Activated CD4-positive, alpha-beta memory T cell treated with anti-CD3 and anti-CD28 coated beads for 36 hours (primary cell): ENCODE data around the gene LRRC56. TPM values are rescaled to one million over a fixed set of nuclear protein-coding genes. Genes with fewer than 3 reads are reported as not detected.

ENCODE experiments used
- CTCF ChIA-PET: fragments of 350-600 bp; sonication (Branson Sonifier 250); formaldehyde crosslinking; loops from one replicate; lab custom pipeline; 2021; ENCODE audit warnings: antibody characterized with exemption, inconsistent platforms; lab: Charles Lee
- POLR2A ChIA-PET: fragments of 350-600 bp; sonication (Branson Sonifier 250); formaldehyde crosslinking; loops from one replicate; lab custom pipeline; 2021; ENCODE audit warnings: antibody characterized with exemption; lab: Charles Lee
- DNase-seq: peaks from one replicate; pipeline ENCODE4 v3.0.0-alpha.2; 2020
- H3K27ac Mint-ChIP-seq: one replicate; pipeline ENCODE4 v1.8.0; 2021; ENCODE audit warnings: mixed read lengths
- H3K27me3 Mint-ChIP-seq: one replicate; pipeline ENCODE4 v1.8.0; 2021; ENCODE audit warnings: mixed read lengths
- H3K36me3 Mint-ChIP-seq: one replicate; pipeline ENCODE4 v1.8.0; 2021; ENCODE audit warnings: mixed read lengths
- H3K4me1 Mint-ChIP-seq: one replicate; pipeline ENCODE4 v1.8.0; 2021; ENCODE audit warnings: low read depth, mixed read lengths
- H3K4me3 Mint-ChIP-seq: one replicate; pipeline ENCODE4 v1.8.0; 2021; ENCODE audit warnings: mild to moderate bottlenecking, mixed read lengths
- H3K9me3 Mint-ChIP-seq: one replicate; pipeline ENCODE4 v1.8.0; 2021; ENCODE audit warnings: mixed read lengths
- intact Hi-C: fragments of 100-400 bp; cut with micrococcal nuclease; formaldehyde crosslinking; loops from one replicate; pipeline ENCODE4 v1.15.1; 2023
- total RNA-seq, 2 experiments: library from RNA; stranded (reverse); gene quantifications; one replicate each; pipeline ENCODE4 v1.2.3, GENCODE V29; 2021

LRRC56 gene
- total RNA-seq, 2 experiments from 2014 or later = 1.3 to 1.6 TPM

GRCh38 chr11:587546-587945, 50.2 kb downstream of the LRRC56 start:
- H3K27me3 Mint-ChIP-seq = no peaks in the 10 kb centered on the region
- intact Hi-C loops = no loop called here
- peak overlapping the region; percentile 97 for H3K27ac Mint-ChIP-seq
- ChIA-PET POLR2A (interaction anchor here (0.8 to 2.0 kb wide), 4 partner anchors 12 to 138 kb away, joined by 3 to 6 read pairs (median 3); partner anchors contain the start of gene HRAS), CTCF (interaction anchor here (0.9 to 1.2 kb wide), 3 partner anchors 30 to 108 kb away, joined by 4 to 6 read pairs (median 5); partner anchors contain the start of genes DEAF1 and TMEM80)
- H3K4me1 Mint-ChIP-seq = peaks cover 18% of the 10 kb centered on the region
- peaks cover 34% of the 10 kb centered on the region for H3K36me3 Mint-ChIP-seq
- no peak for DNase-seq
- H3K9me3 Mint-ChIP-seq = no peaks in the 10 kb centered on the region
- peak overlapping the region; percentile 58 for H3K4me3 Mint-ChIP-seq

- DNase-seq = peak; percentile 84
- POLR2A ChIA-PET = interaction anchor here (0.8 to 2.0 kb wide), 4 partner anchors 12 to 138 kb away, joined by 3 to 6 read pairs (median 3); partner anchors contain the start of gene HRAS
- Mint-ChIP-seq H3K27me3 (no peaks in the 10 kb centered on the region), H3K27ac (peak overlapping the region; percentile 97), H3K4me3 (peak overlapping the region; percentile 58), H3K4me1 (peaks cover 18% of the 10 kb centered on the region), H3K9me3 (no peaks in the 10 kb centered on the region), H3K36me3 (peaks cover 35% of the 10 kb centered on the region)
- intact Hi-C loops = no loop called here
- CTCF ChIA-PET = interaction anchor here (0.6 to 1.2 kb wide), 4 partner anchors 31 to 107 kb away, joined by 3 to 6 read pairs (median 4); partner anchors contain the start of genes DEAF1 and TMEM80
These were observed 50.7 kb downstream of the LRRC56 start for GRCh38 chr11:587978-588380.

- Mint-ChIP-seq H3K4me1 (peaks cover 18% of the 10 kb centered on the region), H3K27ac (no peak overlapping the region)
- intact Hi-C loops = no loop called here
These were observed 52.5 kb downstream of the LRRC56 start for GRCh38 chr11:589798-590197.

GRCh38 chr11:590997-591396, 53.7 kb downstream of the LRRC56 start:
- POLR2A ChIA-PET = no interaction called here
- no peak overlapping the region for H3K4me3 Mint-ChIP-seq
- H3K27ac Mint-ChIP-seq = no peak overlapping the region
- intact Hi-C loops = no loop called here
- no peaks in the 10 kb centered on the region for H3K9me3 Mint-ChIP-seq
- CTCF ChIA-PET = no interaction called here
- H3K27me3 Mint-ChIP-seq = no peaks in the 10 kb centered on the region
- DNase-seq = no peak
- H3K36me3 Mint-ChIP-seq = peaks cover 45% of the 10 kb centered on the region
- H3K4me1 Mint-ChIP-seq = peaks cover 20% of the 10 kb centered on the region

More at GRCh38 chr11:589798-590197, 52.5 kb downstream of the LRRC56 start:
- Mint-ChIP-seq H3K27me3 (no peaks in the 10 kb centered on the region), H3K36me3 (peaks cover 44% of the 10 kb centered on the region), H3K9me3 (no peaks in the 10 kb centered on the region), H3K4me3 (no peak overlapping the region)
- ChIA-PET CTCF (no interaction called here), POLR2A (no interaction called here)
- DNase-seq = no peak

GRCh38 chr11:592501-592900, 55.2 kb downstream of the LRRC56 start:
- intact Hi-C loops = no loop called here
- no peak for DNase-seq
- Mint-ChIP-seq H3K27ac (no peak overlapping the region), H3K27me3 (no peaks in the 10 kb centered on the region), H3K36me3 (peaks cover 48% of the 10 kb centered on the region), H3K9me3 (no peaks in the 10 kb centered on the region), H3K4me1 (peaks cover 19% of the 10 kb centered on the region), H3K4me3 (no peak overlapping the region)
- ChIA-PET CTCF (no interaction called here), POLR2A (no interaction called here)

GRCh38 chr11:592918-593317, 55.6 kb downstream of the LRRC56 start:
- H3K4me1 Mint-ChIP-seq = peaks cover 15% of the 10 kb centered on the region
- ChIA-PET POLR2A (no interaction called here), CTCF (no interaction called here)
- no peaks in the 10 kb centered on the region for H3K9me3 Mint-ChIP-seq
- H3K4me3 Mint-ChIP-seq = no peak overlapping the region
- no peak for DNase-seq
- H3K36me3 Mint-ChIP-seq = peaks cover 47% of the 10 kb centered on the region
- intact Hi-C loops = no loop called here
- H3K27me3 Mint-ChIP-seq = no peaks in the 10 kb centered on the region
- H3K27ac Mint-ChIP-seq = no peak overlapping the region

GRCh38 chr11:593347-593746, 56.0 kb downstream of the LRRC56 start:
- Mint-ChIP-seq H3K27me3 (no peaks in the 10 kb centered on the region), H3K9me3 (no peaks in the 10 kb centered on the region), H3K4me3 (no peak overlapping the region), H3K4me1 (peaks cover 10% of the 10 kb centered on the region), H3K36me3 (peaks cover 46% of the 10 kb centered on the region), H3K27ac (no peak overlapping the region)
- CTCF ChIA-PET = no interaction called here
- DNase-seq = no peak
- intact Hi-C loops = no loop called here
- POLR2A ChIA-PET = no interaction called here

- ChIA-PET POLR2A (no interaction called here), CTCF (no interaction called here)
- no peaks in the 10 kb centered on the region for H3K9me3 Mint-ChIP-seq
- H3K27me3 Mint-ChIP-seq = no peaks in the 10 kb centered on the region
- H3K4me3 Mint-ChIP-seq = no peak overlapping the region
- no peak for DNase-seq
- intact Hi-C loops = no loop called here
- no peak overlapping the region for H3K27ac Mint-ChIP-seq
- H3K36me3 Mint-ChIP-seq = peaks cover 41% of the 10 kb centered on the region
- H3K4me1 Mint-ChIP-seq = peaks cover 8% of the 10 kb centered on the region
These were observed 58.1 kb downstream of the LRRC56 start for GRCh38 chr11:595400-595799.

- Mint-ChIP-seq H3K36me3 (peaks cover 39% of the 10 kb centered on the region), H3K27me3 (no peaks in the 10 kb centered on the region), H3K27ac (peak overlapping the region; percentile 38), H3K4me1 (peaks cover 8% of the 10 kb centered on the region), H3K9me3 (no peaks in the 10 kb centered on the region), H3K4me3 (no peak overlapping the region)
- DNase-seq = peak; percentile 45
- intact Hi-C loops = no loop called here
- POLR2A ChIA-PET = interaction anchor here (0.6 kb wide), 1 partner anchor 145 kb away, joined by 3 read pairs; no protein-coding TSS in a partner anchor
- CTCF ChIA-PET = no interaction called here
These were observed 59.0 kb downstream of the LRRC56 start for GRCh38 chr11:596374-596773.

- intact Hi-C loops = no loop called here
- H3K27ac Mint-ChIP-seq = no peak overlapping the region
- ChIA-PET POLR2A (no interaction called here), CTCF (no interaction called here)
- H3K27me3 Mint-ChIP-seq = no peaks in the 10 kb centered on the region
- H3K4me1 Mint-ChIP-seq = peaks cover 8% of the 10 kb centered on the region
- H3K4me3 Mint-ChIP-seq = no peak overlapping the region
- no peak for DNase-seq
- peaks cover 45% of the 10 kb centered on the region for H3K36me3 Mint-ChIP-seq
- no peaks in the 10 kb centered on the region for H3K9me3 Mint-ChIP-seq
These were observed 59.9 kb downstream of the LRRC56 start for GRCh38 chr11:597166-597725.

GRCh38 chr11:598005-598680, 60.8 kb downstream of the LRRC56 start:
- ChIA-PET CTCF (no interaction called here), POLR2A (no interaction called here)
- Mint-ChIP-seq H3K27ac (no peak overlapping the region), H3K4me1 (peaks cover 8% of the 10 kb centered on the region), H3K4me3 (no peak overlapping the region), H3K9me3 (no peaks in the 10 kb centered on the region), H3K27me3 (no peaks in the 10 kb centered on the region), H3K36me3 (peaks cover 40% of the 10 kb centered on the region)
- intact Hi-C loops = no loop called here
- DNase-seq = no peak

- peaks cover 33% of the 10 kb centered on the region for H3K36me3 Mint-ChIP-seq
- no peaks in the 10 kb centered on the region for H3K9me3 Mint-ChIP-seq
- intact Hi-C loops = no loop called here
- ChIA-PET CTCF (no interaction called here), POLR2A (no interaction called here)
- DNase-seq = no peak
- no peak overlapping the region for H3K27ac Mint-ChIP-seq
- H3K4me3 Mint-ChIP-seq = no peak overlapping the region
- H3K27me3 Mint-ChIP-seq = no peaks in the 10 kb centered on the region
- H3K4me1 Mint-ChIP-seq = no peaks in the 10 kb centered on the region
These were observed 64.4 kb downstream of the LRRC56 start for GRCh38 chr11:601573-602245.
